Neural crest cell (in vitro differentiated cells): ENCODE results near the gene ARPP21. TPM values are rescaled to one million over a fixed set of nuclear protein-coding genes. Genes with fewer than 3 reads are reported as not detected.
"Not testable (repeated sequence)": the region's sequence is repeated elsewhere in the genome, so short reads cannot be mapped to it uniquely, and the experiment has no call there.

Experiments
- DNase-seq: peaks from one replicate; pipeline ENCODE4 v3.0.0; 2021; ENCODE audit warnings: low read depth, mixed read lengths, low spot score
- H3K27ac Mint-ChIP-seq: one replicate; pipeline ENCODE4 v1.8.0; 2021; ENCODE audit warnings: mild to moderate bottlenecking, mixed read lengths; ENCODE audit not compliant: unreplicated experiment
- H3K27me3 Mint-ChIP-seq: 2 replicates; pipeline ENCODE4 v1.8.0; 2021; ENCODE audit warnings: low read depth, mild to moderate bottlenecking, mixed read lengths
- H3K36me3 Mint-ChIP-seq: 2 replicates; pipeline ENCODE4 v1.8.0; 2021; ENCODE audit warnings: low read depth, mild to moderate bottlenecking, mixed read lengths
- H3K4me1 Mint-ChIP-seq: 2 replicates; pipeline ENCODE4 v1.8.0; 2021; ENCODE audit warnings: mixed read lengths
- H3K4me3 Mint-ChIP-seq: one replicate; pipeline ENCODE4 v1.8.0; 2021; ENCODE audit warnings: mild to moderate bottlenecking, mixed read lengths
- H3K9me3 Mint-ChIP-seq: 2 replicates; pipeline ENCODE4 v1.8.0; 2021; ENCODE audit warnings: mixed read lengths
- CTCF ChIP-seq: fragments of 200-600 bp; sonication (generic); conservative IDR thresholded peaks from 2 replicates; pipeline ENCODE4 v1.5.0; 2021; ENCODE audit warnings: antibody characterized with exemption, mild to moderate bottlenecking
- microRNA-seq: library from miRNA; unstranded; fragments of <30 nt; microRNA quantifications from one replicate; pipeline ENCODE4, GENCODE V29; 2020
- total RNA-seq: library from RNA; stranded (reverse); gene quantifications from 2 replicates; pipeline ENCODE4 v1.2.1, GENCODE V29; 2021

ARPP21 gene
- total RNA-seq, 1 donor from 2014 or later: 0.12 TPM

- no peak for DNase-seq
- TF ChIP-seq CTCF: no peak
- no peaks in the 10 kb centered on the region for H3K4me1 Mint-ChIP-seq
- no peak overlapping the region for H3K4me3 Mint-ChIP-seq
- no peaks in the 10 kb centered on the region for H3K36me3 Mint-ChIP-seq
- H3K9me3 Mint-ChIP-seq: peaks cover 3% of the 10 kb centered on the region
- no peaks in the 10 kb centered on the region for H3K27me3 Mint-ChIP-seq
- no peak overlapping the region for H3K27ac Mint-ChIP-seq
Measured at GRCh38 chr3:35800960-35801459, 161.7 kb downstream of the ARPP21 start.

GRCh38 chr3:35814531-35814930 lies 175.2 kb downstream of the ARPP21 start:
- Mint-ChIP-seq H3K4me1 (no peaks in the 10 kb centered on the region), H3K36me3 (no peaks in the 10 kb centered on the region), H3K27me3 (no peaks in the 10 kb centered on the region), H3K9me3 (peaks cover 5% of the 10 kb centered on the region), H3K4me3 (no peak overlapping the region), H3K27ac (no peak overlapping the region)
- no peak for TF ChIP-seq CTCF
- no peak for DNase-seq

GRCh38 chr3:35815796-35816195 lies 176.5 kb downstream of the ARPP21 start:
- H3K27me3 Mint-ChIP-seq, H3K36me3 Mint-ChIP-seq, H3K27ac Mint-ChIP-seq, H3K9me3 Mint-ChIP-seq, DNase-seq, H3K4me3 Mint-ChIP-seq, H3K4me1 Mint-ChIP-seq: not testable (repeated sequence)

- no peaks in the 10 kb centered on the region for H3K4me1 Mint-ChIP-seq
- no peak overlapping the region for H3K27ac Mint-ChIP-seq
- DNase-seq: no peak
- no peaks in the 10 kb centered on the region for H3K36me3 Mint-ChIP-seq
- H3K27me3 Mint-ChIP-seq: no peaks in the 10 kb centered on the region
- TF ChIP-seq CTCF: no peak
- H3K9me3 Mint-ChIP-seq: peaks cover 5% of the 10 kb centered on the region
- no peak overlapping the region for H3K4me3 Mint-ChIP-seq
Measured at GRCh38 chr3:35817216-35817615, 177.9 kb downstream of the ARPP21 start.

- Mint-ChIP-seq H3K4me3 (no peak overlapping the region), H3K27me3 (peaks cover 2% of the 10 kb centered on the region), H3K27ac (no peak overlapping the region), H3K4me1 (no peaks in the 10 kb centered on the region), H3K36me3 (no peaks in the 10 kb centered on the region), H3K9me3 (no peaks in the 10 kb centered on the region)
- no peak for DNase-seq
- TF ChIP-seq CTCF: no peak
Measured at GRCh38 chr3:35832140-35832571, 192.8 kb downstream of the ARPP21 start.

Small RNA genes lying within 50 kb of the gene (microRNA-seq; reads per million reads assigned to microRNA genes)
- gene MIR128-2: 8.3 reads per million, percentile 13 among the genes with 10 or more reads in this experiment
